ENCODE data around the gene PPP6R3. TPM values are rescaled to one million over a fixed set of nuclear protein-coding genes. Genes with fewer than 3 reads are reported as not detected.

Gene PPP6R3
- total and polyA plus RNA-seq, 11 donors, result 23.2 to 93.8 (median 81.2) TPM

DNA sequence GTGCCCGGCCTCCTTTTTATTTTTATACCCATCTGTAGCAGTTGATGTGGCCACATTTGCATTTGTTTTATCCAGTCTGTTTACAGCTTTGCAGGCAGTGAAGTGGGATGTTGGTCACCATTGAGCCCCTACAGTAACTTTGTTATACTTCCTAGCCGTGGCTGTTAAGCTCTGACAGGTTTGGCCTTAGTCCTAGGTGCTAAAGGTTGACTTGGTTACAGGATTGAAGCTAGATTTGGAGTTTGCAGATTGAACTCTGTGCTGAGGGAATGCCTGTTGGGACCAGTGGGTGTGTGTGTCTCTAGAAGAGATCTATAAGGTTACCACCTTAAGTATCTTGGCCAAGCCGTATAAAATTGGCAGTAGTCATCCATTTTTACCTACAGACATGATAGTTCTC is 91.2 kb downstream of the PPP6R3 start:
- peaks cover 0 to 81% (median 69%) of the 10 kb centered on the region in 9 donors for H3K36me3 ChIP-seq

DNA sequence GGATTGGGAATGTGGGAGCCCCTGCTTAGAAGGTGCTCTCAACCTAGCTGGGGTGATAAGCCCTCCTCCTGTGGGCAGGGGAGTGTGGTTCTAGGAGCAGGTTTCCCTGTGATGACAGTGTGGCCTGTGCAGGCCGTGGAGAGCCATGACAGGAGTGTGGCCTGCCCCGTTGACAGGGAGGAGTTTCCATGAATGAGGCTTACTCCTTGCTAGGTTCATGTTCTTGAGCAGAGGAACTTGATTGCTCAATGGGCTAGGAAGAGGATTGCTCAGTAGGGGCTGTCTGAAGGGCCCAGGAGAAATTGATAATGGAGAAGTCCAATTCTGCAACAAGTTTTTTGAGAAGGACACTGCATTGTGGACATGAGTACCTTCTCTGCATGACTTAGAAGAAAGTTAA is 92.0 kb downstream of the PPP6R3 start:
- TF ChIP-seq POLR2A (IDR thresholded peaks at IDR 0.05) (no peak), CTCF (IDR thresholded peaks at IDR 0.05) (no peak)
- 77 to 85% (median 79%) methylated on average over 2 of the region's 2 CpGs for WGBS, 4 donors
- ATAC-seq (peak in 2 of 4 donors; percentile 19 to 38), DNase-seq (no peak)
- intact Hi-C loops (cut with DNase I), result no loop called here
- H3K4me1 ChIP-seq, result peaks cover 8 to 55% (median 34%) of the 10 kb centered on the region in 12 donors
- no peak overlapping the region for H3K27ac ChIP-seq
- H3K9me3 ChIP-seq, result no peaks in the 10 kb centered on the region
- H3K4me3 ChIP-seq, result no peak overlapping the region
- no peaks in the 10 kb centered on the region for H3K27me3 ChIP-seq
- H3K36me3 ChIP-seq, result peaks cover 0 to 83% (median 74%) of the 10 kb centered on the region in 9 donors

More for the DNA sequence above, 91.2 kb downstream of the PPP6R3 start:
- no peak overlapping the region for H3K27ac ChIP-seq
- no peaks in the 10 kb centered on the region for H3K9me3 ChIP-seq
- TF ChIP-seq POLR2A (IDR thresholded peaks at IDR 0.05), result no peak
- TF ChIP-seq CTCF (IDR thresholded peaks at IDR 0.05), result no peak
- intact Hi-C loops (cut with DNase I), result no loop called here
- 87 to 97% (median 91%) methylated on average over 3 of the region's 3 CpGs for WGBS, 4 donors
- no peak overlapping the region for H3K4me3 ChIP-seq
- no peaks in the 10 kb centered on the region for H3K27me3 ChIP-seq
- no peak for ATAC-seq
- no peak for DNase-seq
- H3K4me1 ChIP-seq, result peaks cover 8 to 62% (median 37%) of the 10 kb centered on the region in 12 donors

GRCh38 chr11:68560216-68560615 is 99.7 kb downstream of the PPP6R3 start:
- Histone ChIP-seq H3K4me1 (peaks cover 0 to 11% (median 0%) of the 10 kb centered on the region in 12 donors), H3K9me3 (no peaks in the 10 kb centered on the region), H3K4me3 (no peak overlapping the region), H3K27me3 (no peaks in the 10 kb centered on the region), H3K36me3 (peaks cover 0 to 95% (median 83%) of the 10 kb centered on the region in 9 donors), H3K27ac (no peak overlapping the region)
- WGBS, 4 donors, result 91 to 95% (median 93%) methylated on average over 1 of the region's 1 CpG
- DNase-seq (no peak), ATAC-seq (no peak)
- TF ChIP-seq POLR2A (IDR thresholded peaks at IDR 0.05), result no peak
- no peak for TF ChIP-seq CTCF (IDR thresholded peaks at IDR 0.05)
- intact Hi-C loops (cut with DNase I), result no loop called here

GRCh38 chr11:68563454-68563853 is 102.9 kb downstream of the PPP6R3 start:
- DNase-seq (no peak), ATAC-seq (no peak)
- peaks cover 0 to 98% (median 87%) of the 10 kb centered on the region in 9 donors for H3K36me3 ChIP-seq
- peaks cover 0 to 19% (median 2%) of the 10 kb centered on the region in 12 donors for H3K4me1 ChIP-seq
- no peak overlapping the region for H3K4me3 ChIP-seq
- no peaks in the 10 kb centered on the region for H3K9me3 ChIP-seq
- WGBS, 4 donors, result 90 to 95% (median 91%) methylated on average over 2 of the region's 2 CpGs
- no peak for TF ChIP-seq CTCF (IDR thresholded peaks at IDR 0.05)
- H3K27me3 ChIP-seq, result no peaks in the 10 kb centered on the region
- no peak overlapping the region for H3K27ac ChIP-seq
- intact Hi-C loops (cut with DNase I), result no loop called here

Measured in heart left ventricle (tissue), 16 donors.